VCaP (cell line): Measurements from ENCODE around the gene TYK2.
"Not testable (repeated sequence)": the region's sequence is repeated elsewhere in the genome, so short reads cannot be mapped to it uniquely, and the experiment has no call there.

Experiments used
- H3K27ac ChIP-seq: fragments of 450-650 bp; 2 replicates; pipeline ENCODE4 v1.5.1; 2017
- TF ChIP-seq, protein P1 (sequence below): fragments of 450-650 bp; conservative IDR thresholded peaks from 2 replicates; pipeline ENCODE4 v1.5.1; 2017; ENCODE audit warnings: mild to moderate bottlenecking, moderate library complexity

TYK2 gene

DNA sequence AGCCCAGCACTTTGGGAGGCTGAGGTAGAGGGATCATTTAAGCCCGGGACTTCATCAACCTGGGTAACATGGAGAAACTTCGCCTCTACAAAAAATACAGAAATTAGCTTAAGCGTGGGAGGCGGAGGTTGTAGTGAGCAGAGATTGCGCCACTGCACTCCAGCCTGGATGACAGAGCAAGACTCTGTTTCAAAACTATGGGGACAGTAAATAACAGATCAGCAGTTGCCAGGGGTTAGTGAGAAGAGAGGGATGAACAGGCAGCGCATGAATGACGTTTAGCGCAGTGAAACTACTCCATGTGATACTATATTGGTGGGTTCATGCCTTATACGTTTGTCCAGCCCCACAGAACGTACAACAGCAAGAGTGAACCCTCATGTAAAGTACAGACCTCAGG lies 33.9 kb downstream of the TYK2 start:
- TF ChIP-seq, protein P1, sequence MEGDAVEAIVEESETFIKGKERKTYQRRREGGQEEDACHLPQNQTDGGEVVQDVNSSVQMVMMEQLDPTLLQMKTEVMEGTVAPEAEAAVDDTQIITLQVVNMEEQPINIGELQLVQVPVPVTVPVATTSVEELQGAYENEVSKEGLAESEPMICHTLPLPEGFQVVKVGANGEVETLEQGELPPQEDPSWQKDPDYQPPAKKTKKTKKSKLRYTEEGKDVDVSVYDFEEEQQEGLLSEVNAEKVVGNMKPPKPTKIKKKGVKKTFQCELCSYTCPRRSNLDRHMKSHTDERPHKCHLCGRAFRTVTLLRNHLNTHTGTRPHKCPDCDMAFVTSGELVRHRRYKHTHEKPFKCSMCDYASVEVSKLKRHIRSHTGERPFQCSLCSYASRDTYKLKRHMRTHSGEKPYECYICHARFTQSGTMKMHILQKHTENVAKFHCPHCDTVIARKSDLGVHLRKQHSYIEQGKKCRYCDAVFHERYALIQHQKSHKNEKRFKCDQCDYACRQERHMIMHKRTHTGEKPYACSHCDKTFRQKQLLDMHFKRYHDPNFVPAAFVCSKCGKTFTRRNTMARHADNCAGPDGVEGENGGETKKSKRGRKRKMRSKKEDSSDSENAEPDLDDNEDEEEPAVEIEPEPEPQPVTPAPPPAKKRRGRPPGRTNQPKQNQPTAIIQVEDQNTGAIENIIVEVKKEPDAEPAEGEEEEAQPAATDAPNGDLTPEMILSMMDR, result no peak

DNA sequence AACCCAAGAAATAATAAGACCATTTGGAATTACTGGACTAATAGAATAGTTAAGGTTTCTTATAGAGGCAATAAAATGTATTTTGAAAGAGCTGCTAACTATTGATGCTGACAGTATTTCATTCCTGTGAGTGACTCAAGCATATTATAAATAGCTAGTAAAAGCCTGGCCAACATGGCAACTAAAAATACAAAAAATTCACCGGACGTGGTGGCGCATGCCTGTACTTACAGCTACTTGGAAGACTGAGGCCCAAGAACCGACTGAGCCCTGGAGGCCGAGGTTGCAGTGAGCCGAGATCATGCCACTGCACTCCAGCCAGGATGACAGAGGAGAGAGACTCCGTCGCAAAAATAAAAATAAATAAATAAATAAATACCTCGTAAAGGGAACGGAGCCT lies 35.6 kb downstream of the TYK2 start:
- TF ChIP-seq, protein P1, result no peak
- H3K27ac ChIP-seq, result no peak overlapping the region

More for the DNA sequence above, 33.9 kb downstream of the TYK2 start:
- H3K27ac ChIP-seq, result no peak overlapping the region

DNA sequence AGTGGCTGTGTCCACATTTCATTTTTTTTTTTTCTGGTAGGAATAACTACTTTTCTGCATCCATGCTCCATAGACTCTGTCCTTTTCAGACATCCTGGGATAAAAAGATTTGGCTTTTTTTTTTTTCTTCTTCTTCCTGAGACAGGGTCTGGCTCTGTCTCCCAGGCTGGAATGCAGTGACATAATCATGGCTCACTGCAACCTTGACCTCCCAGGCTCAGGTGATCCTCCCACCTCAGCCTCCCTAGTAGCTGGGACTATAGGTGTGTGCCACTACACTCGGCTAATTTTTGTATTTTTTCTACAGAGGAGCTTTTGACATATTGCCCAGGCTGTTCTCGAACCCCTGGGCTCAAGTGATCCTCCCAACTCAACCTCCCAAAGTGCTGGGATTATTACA lies 36.9 kb downstream of the TYK2 start:
- TF ChIP-seq, protein P1, result no peak
- no peak overlapping the region for H3K27ac ChIP-seq

DNA sequence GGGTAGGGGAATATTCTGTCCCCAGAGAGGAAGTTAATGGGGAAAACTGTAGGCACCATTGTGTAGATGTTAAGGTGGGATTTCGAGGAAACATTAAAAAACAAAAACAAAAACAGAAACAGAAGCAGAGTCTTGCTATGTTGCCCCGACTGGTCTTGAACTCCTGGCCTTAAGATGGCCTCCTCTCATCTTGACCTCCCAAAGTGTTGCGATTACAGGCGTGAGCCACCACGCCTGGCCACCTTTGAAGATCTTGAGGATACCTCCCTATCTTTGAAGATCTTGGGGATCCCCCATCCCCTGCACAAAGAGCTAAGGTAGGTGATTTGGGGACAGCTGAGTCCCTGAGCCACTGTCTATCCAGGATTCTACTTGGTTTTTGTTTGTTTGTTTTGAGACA lies 40.4 kb downstream of the TYK2 start:
- TF ChIP-seq, protein P1, result no peak
- H3K27ac ChIP-seq, result no peak overlapping the region

DNA sequence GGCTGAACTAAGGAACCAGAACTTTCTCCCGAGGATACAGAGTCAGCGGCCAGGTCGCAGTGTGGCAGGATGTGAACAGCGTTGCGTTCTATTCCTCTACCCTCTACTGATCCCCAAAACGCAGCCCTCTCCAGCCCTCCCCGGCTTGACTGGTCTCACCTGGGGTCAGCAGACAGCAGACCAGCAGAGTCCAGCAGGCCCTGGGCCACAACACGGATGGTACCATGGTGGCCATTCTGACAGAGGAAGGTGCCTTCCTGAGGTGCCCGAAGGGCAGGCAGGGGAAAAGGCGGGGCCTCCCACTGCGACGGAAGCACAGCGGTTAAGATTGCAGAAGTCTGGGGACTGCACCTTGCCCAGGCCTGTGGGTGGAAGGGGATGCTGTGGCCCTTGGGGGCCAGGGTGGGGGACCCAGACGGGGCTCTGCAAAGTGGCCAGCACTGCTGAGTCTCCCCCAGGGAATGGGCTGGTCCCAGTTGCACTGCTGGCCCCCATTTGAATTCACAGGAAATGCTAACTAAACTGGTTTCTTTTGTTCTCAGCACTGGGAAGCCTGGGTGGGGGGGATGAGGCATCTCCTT lies 40.9 kb downstream of the TYK2 start, which contains the start of gene ICAM3:
Gene ICAM3, minus strand, starts transcription at position 245 of the 581 bp plus-strand sequence. Its CDS starts 10 bp downstream, at position 235.
- TF ChIP-seq, protein P1, result no peak
- no peak within 1 kb of the TSS for H3K27ac ChIP-seq

DNA sequence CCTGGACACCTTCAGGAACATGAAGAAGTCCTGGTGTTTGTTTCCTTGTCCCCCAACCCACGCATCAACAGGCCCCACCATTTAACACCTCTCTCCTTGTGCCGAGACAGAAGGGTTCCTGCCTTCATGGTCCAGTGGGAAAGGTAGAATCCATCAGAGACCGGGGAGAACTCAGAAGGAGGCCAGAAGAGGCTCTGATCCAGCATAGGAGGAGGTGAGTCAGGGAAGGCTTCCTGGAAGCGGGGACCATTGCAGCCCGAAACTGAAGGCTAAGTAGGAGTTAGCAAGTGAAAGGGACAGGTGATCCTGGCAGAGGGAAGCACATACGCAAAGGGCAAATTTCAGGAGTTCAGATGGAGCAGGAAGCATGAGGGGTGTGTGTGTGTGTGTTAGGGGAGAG lies 41.4 kb downstream of the TYK2 start:
- no peak overlapping the region for H3K27ac ChIP-seq

DNA sequence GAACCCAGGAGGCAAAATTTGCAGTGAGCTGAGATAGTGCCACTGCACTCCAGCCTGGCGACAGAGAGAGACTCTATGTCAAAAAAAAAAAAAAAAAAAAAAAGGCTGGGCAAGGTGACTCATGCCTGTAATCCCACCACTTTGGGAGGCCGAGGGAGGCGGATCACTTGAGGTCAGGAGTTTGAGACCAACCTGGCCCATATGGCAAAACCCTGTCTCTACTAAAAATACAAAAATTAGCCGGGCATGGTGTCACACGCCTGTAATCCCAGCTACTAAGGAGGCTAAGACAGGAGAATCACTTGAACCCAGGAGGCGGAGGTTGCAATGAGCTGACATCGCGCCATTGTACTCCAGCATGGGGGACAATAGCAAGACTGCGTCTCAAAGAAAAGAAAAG lies 43.6 kb downstream of the TYK2 start:
- H3K27ac ChIP-seq, result not testable (repeated sequence)

More for the DNA sequence above, 41.4 kb downstream of the TYK2 start:
- TF ChIP-seq, protein P1, result no peak

DNA sequence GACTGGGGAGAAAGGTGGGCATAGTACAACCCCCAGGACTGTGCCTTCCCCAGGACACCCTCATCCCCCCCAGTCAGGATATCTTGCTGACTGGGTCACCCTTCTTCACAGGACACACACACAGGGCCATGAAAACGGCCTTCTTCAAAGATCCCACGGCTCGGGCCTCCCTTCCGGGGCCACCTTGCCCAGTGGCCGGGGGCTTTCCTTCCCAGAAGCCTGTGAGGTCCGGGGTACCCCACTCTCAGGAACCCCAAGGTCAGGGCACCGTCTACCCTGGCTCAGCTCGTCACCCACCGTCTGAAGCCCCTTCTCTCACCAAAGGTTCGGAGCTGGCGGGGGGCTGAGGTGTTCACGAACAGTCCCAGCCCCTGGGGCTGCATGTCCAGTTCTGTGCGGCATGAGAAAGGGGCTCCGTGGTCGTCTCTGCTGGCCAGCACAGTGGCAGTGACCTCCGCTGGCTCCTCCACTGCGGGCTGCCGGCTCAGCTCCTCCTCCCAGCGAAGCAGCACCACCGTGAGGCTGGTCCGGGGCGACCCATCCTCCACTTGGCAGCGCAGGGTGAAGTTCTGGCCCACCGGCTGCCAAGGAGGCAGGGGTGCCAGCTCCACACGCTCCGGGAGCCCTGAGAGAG lies 44.9 kb downstream of the TYK2 start:
- TF ChIP-seq, protein P1, result no peak
- H3K27ac ChIP-seq, result no peak overlapping the region
